LNCAP (cell line): ENCODE results near the gene SRBD1.

Experiments
- CTCF ChIP-seq: fragments of 450-650 bp; IDR thresholded peaks from 2 replicates; pipeline ENCODE4 v1.5.1; 2017; ENCODE audit warnings: mild to moderate bottlenecking

SRBD1 gene

GRCh38 chr2:45439788-45440773 lies 171.0 kb downstream of the SRBD1 start:
- peak; percentile 19; the same call in 1 of the 2 replicates for TF ChIP-seq CTCF

GRCh38 chr2:45438872-45439665 lies 172.0 kb downstream of the SRBD1 start:
- TF ChIP-seq CTCF = no peak

- no peak for TF ChIP-seq CTCF
Observed at GRCh38 chr2:45436456-45436855, 174.6 kb downstream of the SRBD1 start.

- TF ChIP-seq CTCF = no peak
Observed at GRCh38 chr2:45435316-45435715, 175.8 kb downstream of the SRBD1 start.

- TF ChIP-seq CTCF = no peak
Observed at GRCh38 chr2:45433363-45433762, 177.7 kb downstream of the SRBD1 start.

- no peak for TF ChIP-seq CTCF
Observed at GRCh38 chr2:45432406-45432805, 178.7 kb downstream of the SRBD1 start.

GRCh38 chr2:45422921-45423320 lies 188.1 kb downstream of the SRBD1 start:
- TF ChIP-seq CTCF = no peak
